Measurements from ENCODE around the gene SCD. TPM values are rescaled to one million over a fixed set of nuclear protein-coding genes. Genes with fewer than 3 reads are reported as not detected.

The SCD gene
- total RNA-seq, 1 experiment from 2014 or later = 652 TPM

GRCh38 chr10:100315615-100316014, 31.4 kb upstream of the SCD start:
- H3K4me2 ChIP-seq (ENCODE audit: low read length) = no peak overlapping the region
- no TSS peak for BruUV-seq (replicated peaks)
- H3K4me3 ChIP-seq (replicated peaks in 1 of 2; ENCODE audit: low read depth in 1 of 2, low read length in 2 of 2) = no peak overlapping the region
- H4K20me1 ChIP-seq (ENCODE audit: insufficient read depth) = no peaks in the 10 kb centered on the region
- no peaks in the 10 kb centered on the region for H3K4me1 ChIP-seq (ENCODE audit: control insufficient read depth in 1 of 2, insufficient read depth in 2 of 2, low read length in 2 of 2)
- H3K9ac ChIP-seq (ENCODE audit: low read length) = no peak overlapping the region
- H3K36me3 ChIP-seq (ENCODE audit: control insufficient read depth in 1 of 2, insufficient read depth in 2 of 2, low read length in 2 of 2) = no peaks in the 10 kb centered on the region
- H3K79me2 ChIP-seq (ENCODE audit: insufficient read depth, low read length) = no peaks in the 10 kb centered on the region
- DNase-seq (ENCODE audit: low read depth, low spot score) (no peak), ATAC-seq (no peak)
- TF ChIP-seq ELF1 (IDR thresholded peaks at IDR 0.05; ENCODE audit: borderline replicate concordance, low read depth) (no peak), REST (IDR thresholded peaks at IDR 0.05; ENCODE audit: low read depth) (no peak), FOSL1 (IDR thresholded peaks at IDR 0.05; ENCODE audit: low read depth) (no peak), YY1 (IDR thresholded peaks at IDR 0.05; ENCODE audit: extremely low read depth, insufficient replicate concordance, low read depth, low read length) (no peak), CBX3 (IDR thresholded peaks at IDR 0.05; ENCODE audit: low read depth) (no peak), ZBTB33 (IDR thresholded peaks at IDR 0.05; ENCODE audit: extremely low read depth, insufficient replicate concordance, low read length) (no peak), TCF7L2 (IDR thresholded peaks at IDR 0.05; ENCODE audit: borderline replicate concordance, extremely low read depth, insufficient read depth, insufficient read length) (no peak), POLR2AphosphoS5 (IDR thresholded peaks at IDR 0.05; ENCODE audit: low read depth, low read length) (no peak), EGR1 (IDR thresholded peaks at IDR 0.05; ENCODE audit: low read depth) (no peak)
- no peak overlapping the region for H2AFZ ChIP-seq (ENCODE audit: low read depth, low read length, poor library complexity, severe bottlenecking)
- H3K27ac ChIP-seq (ENCODE audit: low read depth, low read length) = no peak overlapping the region
- peaks cover 48% of the 10 kb centered on the region for H3K27me3 ChIP-seq (ENCODE audit: insufficient read depth, low read length)
- intact Hi-C loops (cut with micrococcal nuclease) = no loop called here
- no peaks in the 10 kb centered on the region for H3K9me2 ChIP-seq (ENCODE audit: insufficient read depth)
- ChIA-PET RAD21 (ENCODE audit: low non-redundant PET in 1 of 2, low total read pairs in 2 of 2, uncharacterized antibody in 2 of 2, unreplicated experiment in 2 of 2) (no interaction called here), POLR2A (no interaction called here), CTCF (no interaction called here)
- H3K9me3 ChIP-seq (ENCODE audit: control insufficient read depth in 1 of 2, insufficient read depth in 1 of 2, low read depth in 1 of 2, low read length in 2 of 2) = no peaks in the 10 kb centered on the region
